Measurements from ENCODE around the gene DBT.
"Not testable (repeated sequence)": the region's sequence is repeated elsewhere in the genome, so short reads cannot be mapped to it uniquely, and the experiment has no call there.

DNA sequence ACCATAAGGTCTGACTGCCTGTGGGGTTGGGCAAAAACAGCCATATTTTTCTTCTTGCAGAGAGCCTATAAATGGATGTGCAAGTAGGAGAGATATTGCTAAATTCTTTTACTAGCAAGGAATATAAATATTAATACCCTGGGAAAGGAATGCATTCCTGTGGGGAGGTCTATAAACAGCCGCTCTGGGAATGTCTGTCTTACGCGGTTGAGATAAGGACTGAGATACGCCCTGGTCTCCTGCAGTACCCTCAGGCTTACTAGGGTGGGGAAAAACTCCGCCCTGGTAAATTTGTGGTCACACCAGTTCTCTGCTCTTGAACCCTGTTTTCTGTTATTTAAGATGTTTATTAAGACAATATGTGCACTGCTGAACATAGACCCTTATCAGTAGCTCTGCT is 14.4 kb upstream of the DBT start:
- not testable (repeated sequence) for TF ChIP-seq JUND (IDR thresholded peaks at IDR 0.05); EZH2 (IDR thresholded peaks at IDR 0.05); CTCF (IDR thresholded peaks at IDR 0.05 in 2 of 3, conservative IDR thresholded peaks at IDR 0.05 in 1 of 3; ENCODE audit: borderline replicate concordance in 1 of 3, insufficient read depth in 1 of 3, low read depth in 2 of 3, low read length in 2 of 3); ZNF274 (IDR thresholded peaks at IDR 0.05; ENCODE audit: low read depth, low read length); TCF7L2 (IDR thresholded peaks at IDR 0.05; ENCODE audit: borderline replicate concordance, extremely low read depth, insufficient read depth, insufficient read length); YY1 (IDR thresholded peaks at IDR 0.05; ENCODE audit: extremely low read depth, insufficient replicate concordance, low read depth, low read length); POLR2AphosphoS5 (IDR thresholded peaks at IDR 0.05; ENCODE audit: low read depth, low read length); CEBPB (IDR thresholded peaks at IDR 0.05; ENCODE audit: low read depth); CBX3 (IDR thresholded peaks at IDR 0.05; ENCODE audit: low read depth); ELF1 (IDR thresholded peaks at IDR 0.05; ENCODE audit: borderline replicate concordance, low read depth); EZH2phosphoT487 (IDR thresholded peaks at IDR 0.05; ENCODE audit: borderline replicate concordance); REST (IDR thresholded peaks at IDR 0.05; ENCODE audit: low read depth)

Measured in HCT116 (cell line).